HUES64 (cell line): ENCODE data around the gene ARSG.

Source experiments
- H3K27ac ChIP-seq: 2 replicates; pipeline ENCODE4 v1.7.0; 2013; ENCODE audit warnings: low read depth, low read length, inconsistent platforms
- H3K27me3 ChIP-seq: 2 replicates; pipeline ENCODE4 v1.6.1; 2013; ENCODE audit warnings: mild to moderate bottlenecking, low read length; ENCODE audit not compliant: insufficient read depth
- H3K36me3 ChIP-seq: 2 replicates; pipeline ENCODE4 v1.6.1; 2013; ENCODE audit warnings: mild to moderate bottlenecking, low read length; ENCODE audit not compliant: insufficient read depth
- H3K4me1 ChIP-seq: 2 replicates; pipeline ENCODE4 v1.6.1; 2013; ENCODE audit warnings: mild to moderate bottlenecking, low read length, moderate library complexity; ENCODE audit not compliant: insufficient read depth
- H3K4me3 ChIP-seq: 2 replicates; pipeline ENCODE4 v1.5.1; 2013; ENCODE audit warnings: mild to moderate bottlenecking, low read length, moderate library complexity
- H3K9ac ChIP-seq: 2 replicates; pipeline ENCODE4 v1.6.1; 2013; ENCODE audit warnings: mild to moderate bottlenecking, low read depth, low read length
- H3K9me3 ChIP-seq: 2 replicates; pipeline ENCODE4 v1.6.1; 2013; ENCODE audit warnings: low read depth, low read length; ENCODE audit not compliant: insufficient read depth
- WGBS: fragments of 150-250, 120-280 bp; methylation state at CpG from one replicate; pipeline ENCODE4 v1.1.7; 2013; ENCODE audit warnings: missing lambda C conversion rate; 5-methylcytosine and 5-hydroxymethylcytosine counted together

ARSG gene

GRCh38 chr17:68423251-68423650 lies 132.0 kb downstream of the ARSG start:
- Histone ChIP-seq H3K27me3 (no peaks in the 10 kb centered on the region), H3K27ac (no peak overlapping the region), H3K4me1 (peaks cover 10% of the 10 kb centered on the region; the same call in 1 of the 2 replicates), H3K36me3 (peaks cover 16% of the 10 kb centered on the region), H3K9ac (no peak overlapping the region), H3K9me3 (no peaks in the 10 kb centered on the region), H3K4me3 (no peak overlapping the region)
- WGBS: 96% methylated on average over 3 of the region's 3 CpGs

- WGBS: 79% methylated on average over 12 of the region's 12 CpGs
- no peak overlapping the region for H3K9ac ChIP-seq
- no peaks in the 10 kb centered on the region for H3K9me3 ChIP-seq
- no peaks in the 10 kb centered on the region for H3K27me3 ChIP-seq
- peaks cover 10% of the 10 kb centered on the region; the same call in 1 of the 2 replicates for H3K4me1 ChIP-seq
- no peak overlapping the region for H3K27ac ChIP-seq
- peaks cover 19% of the 10 kb centered on the region for H3K36me3 ChIP-seq
- H3K4me3 ChIP-seq: no peak overlapping the region
Observed at GRCh38 chr17:68424203-68424602, 132.9 kb downstream of the ARSG start.

GRCh38 chr17:68424861-68425260 lies 133.6 kb downstream of the ARSG start:
- WGBS: 78% methylated on average over 6 of the region's 6 CpGs

GRCh38 chr17:68425979-68426378 lies 134.7 kb downstream of the ARSG start:
- WGBS: 95% methylated on average over 12 of the region's 12 CpGs
- peaks cover 10% of the 10 kb centered on the region; the same call in 1 of the 2 replicates for H3K36me3 ChIP-seq
- no peaks in the 10 kb centered on the region for H3K27me3 ChIP-seq
- peaks cover 10% of the 10 kb centered on the region; the same call in 1 of the 2 replicates for H3K4me1 ChIP-seq
- H3K9me3 ChIP-seq: no peaks in the 10 kb centered on the region
- H3K27ac ChIP-seq: no peak overlapping the region
- no peak overlapping the region for H3K9ac ChIP-seq
- no peak overlapping the region for H3K4me3 ChIP-seq

More at GRCh38 chr17:68424861-68425260, 133.6 kb downstream of the ARSG start:
- H3K27ac ChIP-seq: no peak overlapping the region
- H3K27me3 ChIP-seq: no peaks in the 10 kb centered on the region
- H3K4me1 ChIP-seq: peaks cover 10% of the 10 kb centered on the region; the same call in 1 of the 2 replicates
- no peak overlapping the region for H3K4me3 ChIP-seq
- H3K9ac ChIP-seq: no peak overlapping the region
- H3K9me3 ChIP-seq: no peaks in the 10 kb centered on the region
- peaks cover 16% of the 10 kb centered on the region for H3K36me3 ChIP-seq

GRCh38 chr17:68427575-68427974 lies 136.3 kb downstream of the ARSG start:
- no peak overlapping the region for H3K27ac ChIP-seq
- H3K9me3 ChIP-seq: no peaks in the 10 kb centered on the region
- peaks cover 7% of the 10 kb centered on the region; the same call in 1 of the 2 replicates for H3K36me3 ChIP-seq
- peaks cover 10% of the 10 kb centered on the region; the same call in 1 of the 2 replicates for H3K4me1 ChIP-seq
- no peaks in the 10 kb centered on the region for H3K27me3 ChIP-seq
- H3K9ac ChIP-seq: no peak overlapping the region
- WGBS: 97% methylated on average over 7 of the region's 7 CpGs
- no peak overlapping the region for H3K4me3 ChIP-seq

GRCh38 chr17:68428498-68429172 lies 137.3 kb downstream of the ARSG start:
- Histone ChIP-seq H3K9ac (no peak overlapping the region), H3K27ac (no peak overlapping the region), H3K4me1 (peaks cover 8% of the 10 kb centered on the region; the same call in 1 of the 2 replicates), H3K27me3 (no peaks in the 10 kb centered on the region), H3K9me3 (no peaks in the 10 kb centered on the region), H3K4me3 (no peak overlapping the region), H3K36me3 (peaks cover 12% of the 10 kb centered on the region; the same call in 1 of the 2 replicates)
- WGBS: 93% methylated on average over 14 of the region's 14 CpGs

- Histone ChIP-seq H3K9ac (no peak overlapping the region), H3K27me3 (no peaks in the 10 kb centered on the region), H3K36me3 (peaks cover 12% of the 10 kb centered on the region; the same call in 1 of the 2 replicates), H3K9me3 (no peaks in the 10 kb centered on the region), H3K27ac (no peak overlapping the region), H3K4me3 (no peak overlapping the region), H3K4me1 (no peaks in the 10 kb centered on the region)
- WGBS: 94% methylated on average over 11 of the region's 11 CpGs
Observed at GRCh38 chr17:68429881-68430280, 138.6 kb downstream of the ARSG start.

- Histone ChIP-seq H3K27ac (no peak overlapping the region), H3K4me3 (no peak overlapping the region), H3K9ac (no peak overlapping the region), H3K36me3 (0 out of 2 replicates have a peak, but pooled peaks cover 12% of the 10 kb centered on the region), H3K9me3 (no peaks in the 10 kb centered on the region), H3K27me3 (no peaks in the 10 kb centered on the region), H3K4me1 (no peaks in the 10 kb centered on the region)
- 91% methylated on average over 12 of the region's 13 CpGs for WGBS
Observed at GRCh38 chr17:68431045-68431608, 139.8 kb downstream of the ARSG start.

- H3K36me3 ChIP-seq: 0 out of 2 replicates have a peak, but pooled peaks cover 12% of the 10 kb centered on the region
- WGBS: 67% methylated on average over 15 of the region's 15 CpGs
Observed at GRCh38 chr17:68431661-68432071, 140.4 kb downstream of the ARSG start.

GRCh38 chr17:68432086-68432864 lies 141.0 kb downstream of the ARSG start:
- WGBS: 93% methylated on average over 14 of the region's 14 CpGs
- H3K4me1 ChIP-seq: no peaks in the 10 kb centered on the region
- no peaks in the 10 kb centered on the region for H3K27me3 ChIP-seq
- H3K9ac ChIP-seq: no peak overlapping the region
- H3K36me3 ChIP-seq: 0 out of 2 replicates have a peak, but pooled peaks cover 12% of the 10 kb centered on the region
- no peak overlapping the region for H3K27ac ChIP-seq
- H3K9me3 ChIP-seq: no peaks in the 10 kb centered on the region
- H3K4me3 ChIP-seq: no peak overlapping the region

More at GRCh38 chr17:68431661-68432071, 140.4 kb downstream of the ARSG start:
- no peaks in the 10 kb centered on the region for H3K9me3 ChIP-seq
- H3K9ac ChIP-seq: no peak overlapping the region
- no peak overlapping the region for H3K4me3 ChIP-seq
- no peak overlapping the region for H3K27ac ChIP-seq
- H3K4me1 ChIP-seq: no peaks in the 10 kb centered on the region
- H3K27me3 ChIP-seq: no peaks in the 10 kb centered on the region

GRCh38 chr17:68433211-68433610 lies 141.9 kb downstream of the ARSG start:
- H3K4me3 ChIP-seq: no peak overlapping the region
- H3K27me3 ChIP-seq: no peaks in the 10 kb centered on the region
- H3K4me1 ChIP-seq: no peaks in the 10 kb centered on the region
- no peak overlapping the region for H3K27ac ChIP-seq
- 95% methylated on average over 9 of the region's 9 CpGs for WGBS
- H3K9me3 ChIP-seq: no peaks in the 10 kb centered on the region
- H3K9ac ChIP-seq: no peak overlapping the region
- H3K36me3 ChIP-seq: 0 out of 2 replicates have a peak, but pooled peaks cover 12% of the 10 kb centered on the region
